GM12878 (cell line): ENCODE results near the gene GBP4. TPM values are rescaled to one million over a fixed set of nuclear protein-coding genes. Genes with fewer than 3 reads are reported as not detected.

Source experiments
- BHLHE40 ChIP-seq, 2 experiments: fragments of 450-650 bp in 1 of 2; IDR thresholded peaks; 2 replicates each; pipeline ENCODE4 v1.6.1; 2011 to 2017; ENCODE audit warnings: low read depth in 2 of 2, borderline replicate concordance in 1 of 2, improper control_type of control experiment in 1 of 2, low read length in 1 of 2, mild to moderate bottlenecking in 1 of 2
- CEBPZ ChIP-seq: fragments of 150-350 bp; IDR thresholded peaks from 2 replicates; pipeline ENCODE4 v1.6.1; 2016; ENCODE audit warnings: low read depth, low read length
- CREB1 ChIP-seq: IDR thresholded peaks from 2 replicates; pipeline ENCODE4 v1.6.1; 2012; ENCODE audit warnings: low read depth, mild to moderate bottlenecking, inconsistent platforms
- E2F8 ChIP-seq: fragments of 450-650 bp; IDR thresholded peaks from 2 replicates; pipeline ENCODE4 v1.6.1; 2018; ENCODE audit warnings: mild to moderate bottlenecking, low read depth, moderate library complexity; ENCODE audit not compliant: partially characterized antibody
- EED ChIP-seq: sonication (generic); IDR thresholded peaks from 2 replicates; pipeline ENCODE4 v1.6.1; 2016; ENCODE audit warnings: antibody characterized with exemption, low read depth
- EGR1 ChIP-seq, 2 experiments: IDR thresholded peaks; 1 replicate in 1 of 2; 2 replicates in 1 of 2; pipeline ENCODE4 v1.6.1; 2011 to 2012; ENCODE audit warnings: low read depth in 2 of 2, low read length in 2 of 2, borderline replicate concordance in 1 of 2, mild to moderate bottlenecking in 1 of 2, moderate library complexity in 1 of 2
- JUNB ChIP-seq: IDR thresholded peaks from 2 replicates; pipeline ENCODE4 v1.6.1; 2016; ENCODE audit warnings: antibody characterized with exemption, mild to moderate bottlenecking
- KAT2A ChIP-seq: conservative IDR thresholded peaks from 2 replicates; pipeline ENCODE4 v1.6.1; 2011; ENCODE audit warnings: low read depth, low read length; ENCODE audit not compliant: control insufficient read depth
- KDM1A ChIP-seq: fragments of 200-600 bp; sonication (generic); IDR thresholded peaks from 2 replicates; pipeline ENCODE4 v1.6.1; 2016; ENCODE audit warnings: borderline replicate concordance
- MEF2B ChIP-seq: fragments of 450-650 bp; IDR thresholded peaks from 2 replicates; pipeline ENCODE4 v1.6.1; 2018; ENCODE audit warnings: mild to moderate bottlenecking, moderate library complexity; ENCODE audit not compliant: partially characterized antibody, poor library complexity, severe bottlenecking
- MYC ChIP-seq: IDR thresholded peaks from 2 replicates; pipeline ENCODE4 v1.6.1; 2011; ENCODE audit warnings: mild to moderate bottlenecking, low read length, moderate library complexity, inconsistent platforms; ENCODE audit not compliant: insufficient read depth, insufficient replicate concordance, insufficient read length, severe bottlenecking
- NBN ChIP-seq: fragments of 450-650 bp; IDR thresholded peaks from 2 replicates; pipeline ENCODE4 v1.6.1; 2016
- NFIC ChIP-seq: IDR thresholded peaks from 2 replicates; pipeline ENCODE4 v1.6.1; 2012; ENCODE audit warnings: low read depth, mild to moderate bottlenecking, inconsistent platforms, low read length, moderate library complexity
- NFXL1 ChIP-seq: fragments of 450-650 bp; IDR thresholded peaks from 2 replicates; pipeline ENCODE4 v1.6.1; 2017; ENCODE audit warnings: antibody characterized with exemption, mild to moderate bottlenecking, borderline replicate concordance
- PAX8 ChIP-seq: fragments of 450-650 bp; IDR thresholded peaks from 2 replicates; pipeline ENCODE4 v1.6.1; 2017; ENCODE audit warnings: mild to moderate bottlenecking, moderate library complexity
- POLR2A ChIP-seq: IDR thresholded peaks from 2 replicates; pipeline ENCODE4 v1.6.1; 2011; ENCODE audit warnings: low read depth, mild to moderate bottlenecking, low read length
- RB1 ChIP-seq: fragments of 450-650 bp; formaldehyde crosslinking; IDR thresholded peaks from 2 replicates; pipeline ENCODE4 v1.6.1; 2017; ENCODE audit warnings: mild to moderate bottlenecking, borderline replicate concordance
- RUNX3 ChIP-seq: IDR thresholded peaks from 2 replicates; pipeline ENCODE4 v1.6.1; 2012; ENCODE audit warnings: low read length, inconsistent platforms
- SMAD5 ChIP-seq: IDR thresholded peaks from 2 replicates; pipeline ENCODE4 v1.6.1; 2016; ENCODE audit warnings: antibody characterized with exemption, low read depth
- SREBF1 ChIP-seq: IDR thresholded peaks from 2 replicates; pipeline ENCODE4 v1.6.1; 2012; ENCODE audit warnings: mild to moderate bottlenecking, low read length
- SREBF2 ChIP-seq: IDR thresholded peaks from 2 replicates; pipeline ENCODE4 v1.6.1; 2012; ENCODE audit warnings: mild to moderate bottlenecking, low read length
- STAT1 ChIP-seq: fragments of 450-650 bp; conservative IDR thresholded peaks from 2 replicates; pipeline ENCODE4 v1.6.1; 2014; ENCODE audit warnings: antibody characterized with exemption, mild to moderate bottlenecking
- ZNF384 ChIP-seq: IDR thresholded peaks from 2 replicates; pipeline ENCODE4 v1.6.1; 2012; ENCODE audit warnings: low read depth, mild to moderate bottlenecking, low read length, improper control_type of control experiment, borderline replicate concordance
- polyA plus RNA-seq, 11 experiments: library from polyadenylated mRNA; depleted of rRNA in 4 of 11; unstranded in 6 of 11; stranded (reverse) in 5 of 11; fragments of >200 nt; fragmentation: Nextera tagmentation in 4 of 11; fragmentation: Illumina TruSeq in 1 of 11; extraction: Ambion mirVana in 4 of 11; extraction: Trizol in 1 of 11; gene quantifications; 1 replicate in 1 of 11; 2 replicates in 10 of 11; pipeline versions ENCODE4 v1.2.1 to v1.2.3, GENCODE V29; 2011 to 2016; ENCODE audit warnings: inconsistent platforms in 2 of 11, missing spikeins in 2 of 11, low read depth in 1 of 11
- total RNA-seq, 4 experiments: library from RNA; depleted of rRNA in 3 of 4; stranded (reverse); fragments of >200 nt in 3 of 4; fragmentation: Illumina TruSeq in 1 of 4; extraction: Trizol in 1 of 4; gene quantifications; 2 replicates each; pipeline versions ENCODE4 v1.2.1 to v1.2.3, GENCODE V29; 2013 to 2021
- TF ChIP-seq, protein P1 (sequence below): IDR thresholded peaks from 2 replicates; pipeline ENCODE4 v1.6.1; 2012; ENCODE audit warnings: low read depth, low read length, improper control_type of control experiment

The GBP4 gene
- total and polyA plus RNA-seq, 10 of the 15 experiments (the other 5 are each of a cell fraction or from before 2014, with no cell fraction given) = 2.4 to 41.9 (median 3.5) TPM

DNA sequence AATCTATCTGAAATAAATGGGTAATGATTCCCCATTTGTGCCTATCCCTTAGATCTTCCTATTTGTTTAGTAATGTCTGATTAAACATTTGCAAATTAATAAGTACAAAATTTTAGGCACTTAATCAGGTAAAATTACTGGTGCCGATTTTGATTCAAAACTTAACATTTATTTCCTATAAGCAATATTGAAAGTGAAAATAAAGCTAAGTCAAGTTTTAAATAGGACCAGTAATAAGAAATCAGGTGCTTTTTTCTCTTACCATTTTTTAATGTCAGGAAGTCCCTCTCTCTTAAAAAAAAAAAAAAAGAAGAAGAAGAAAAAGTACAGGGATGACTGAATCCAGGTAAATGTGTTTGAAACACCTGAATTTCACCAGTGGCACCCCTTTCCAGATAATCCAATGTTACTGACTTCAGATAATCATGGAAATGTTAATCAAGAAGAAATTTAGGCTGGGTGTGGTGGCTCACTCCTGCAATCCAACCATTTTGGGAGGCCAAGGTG lies 836 bp upstream of the GBP4 start (continued):
- TF ChIP-seq CREB1 = no peak
- no peak for TF ChIP-seq E2F8
- TF ChIP-seq SMAD5 = no peak
- TF ChIP-seq CEBPZ = no peak
- no peak for TF ChIP-seq BHLHE40 (IDR thresholded peaks at IDR 0.05; ENCODE audit: borderline replicate concordance in 1 of 2, low read depth in 2 of 2, low read length in 1 of 2)
- TF ChIP-seq NBN = no peak
- no peak for TF ChIP-seq RB1
- peak; percentile 65 for TF ChIP-seq ZNF384
- TF ChIP-seq STAT1 = no peak
- no peak for TF ChIP-seq KDM1A
- TF ChIP-seq JUNB = peak; percentile 66
- no peak for TF ChIP-seq EGR1 (IDR thresholded peaks at IDR 0.05; ENCODE audit: borderline replicate concordance in 1 of 2, low read depth in 2 of 2, low read length in 2 of 2)
- TF ChIP-seq NFIC = 0 out of 2 replicates have a peak, but pooled peaks have one; percentile 24
- no peak for TF ChIP-seq KAT2A
- no peak for TF ChIP-seq POLR2A
- TF ChIP-seq RUNX3 = no peak
- no peak for TF ChIP-seq SREBF2
- TF ChIP-seq PAX8 = no peak
- TF ChIP-seq NFXL1 = no peak
- TF ChIP-seq MEF2B = no peak
- TF ChIP-seq, protein P1, sequence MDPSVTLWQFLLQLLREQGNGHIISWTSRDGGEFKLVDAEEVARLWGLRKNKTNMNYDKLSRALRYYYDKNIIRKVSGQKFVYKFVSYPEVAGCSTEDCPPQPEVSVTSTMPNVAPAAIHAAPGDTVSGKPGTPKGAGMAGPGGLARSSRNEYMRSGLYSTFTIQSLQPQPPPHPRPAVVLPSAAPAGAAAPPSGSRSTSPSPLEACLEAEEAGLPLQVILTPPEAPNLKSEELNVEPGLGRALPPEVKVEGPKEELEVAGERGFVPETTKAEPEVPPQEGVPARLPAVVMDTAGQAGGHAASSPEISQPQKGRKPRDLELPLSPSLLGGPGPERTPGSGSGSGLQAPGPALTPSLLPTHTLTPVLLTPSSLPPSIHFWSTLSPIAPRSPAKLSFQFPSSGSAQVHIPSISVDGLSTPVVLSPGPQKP = no peak
- TF ChIP-seq EED = no peak
- no peak for TF ChIP-seq MYC
- TF ChIP-seq SREBF1 = no peak
